HG02938 (cell line): ENCODE measurements around the gene SDHA.
"Not testable (repeated sequence)": the region's sequence is repeated elsewhere in the genome, so short reads cannot be mapped to it uniquely, and the experiment has no call there.

Experiments
- ATAC-seq: cut with Tn5 transposase; IDR thresholded peaks from one replicate; pipeline ENCODE4 v1.9.1; 2021; ENCODE audit warnings: mild to moderate bottlenecking, moderate library complexity; ENCODE audit not compliant: unreplicated experiment

SDHA gene

GRCh38 chr5:196350-196749 lies 21.8 kb upstream of the SDHA start:
- ATAC-seq: no peak

GRCh38 chr5:197031-197430 lies 21.1 kb upstream of the SDHA start:
- ATAC-seq: not testable (repeated sequence)

GRCh38 chr5:197892-198489 lies 20.1 kb upstream of the SDHA start:
- no peak for ATAC-seq

DNA sequence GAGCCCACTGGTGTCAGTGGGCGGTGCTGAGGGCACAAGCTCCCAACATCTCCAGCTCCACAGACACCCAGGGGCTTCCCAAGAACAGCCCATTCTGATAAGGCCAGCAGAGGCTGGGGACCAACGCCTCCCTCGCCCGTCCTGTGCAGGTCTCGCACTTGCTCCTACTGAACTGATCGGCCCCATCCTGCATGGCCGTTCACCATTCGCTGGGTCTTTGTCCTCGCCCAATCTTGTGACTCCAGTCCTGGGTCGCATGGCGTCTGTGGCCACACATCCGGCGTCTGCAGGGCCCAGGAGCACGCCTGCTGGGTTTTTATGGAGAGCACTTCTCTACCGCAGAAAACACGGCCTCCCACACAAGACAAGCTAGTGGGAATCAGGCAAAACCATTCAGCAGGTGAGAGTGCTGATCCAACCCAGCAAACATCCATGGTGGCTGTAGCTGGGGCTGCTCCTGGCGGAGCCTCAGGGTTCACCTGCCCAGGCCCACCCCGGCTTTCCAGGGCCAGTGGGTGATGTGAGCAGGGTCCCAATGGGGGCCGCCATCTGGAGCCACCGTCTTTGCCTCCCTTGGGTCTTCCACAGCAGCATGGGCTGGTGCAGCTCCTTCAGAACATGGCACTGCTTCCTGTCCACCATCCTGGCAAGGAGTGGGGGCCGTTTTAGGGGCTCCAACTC lies 19.5 kb upstream of the SDHA start:
- no peak for ATAC-seq

DNA sequence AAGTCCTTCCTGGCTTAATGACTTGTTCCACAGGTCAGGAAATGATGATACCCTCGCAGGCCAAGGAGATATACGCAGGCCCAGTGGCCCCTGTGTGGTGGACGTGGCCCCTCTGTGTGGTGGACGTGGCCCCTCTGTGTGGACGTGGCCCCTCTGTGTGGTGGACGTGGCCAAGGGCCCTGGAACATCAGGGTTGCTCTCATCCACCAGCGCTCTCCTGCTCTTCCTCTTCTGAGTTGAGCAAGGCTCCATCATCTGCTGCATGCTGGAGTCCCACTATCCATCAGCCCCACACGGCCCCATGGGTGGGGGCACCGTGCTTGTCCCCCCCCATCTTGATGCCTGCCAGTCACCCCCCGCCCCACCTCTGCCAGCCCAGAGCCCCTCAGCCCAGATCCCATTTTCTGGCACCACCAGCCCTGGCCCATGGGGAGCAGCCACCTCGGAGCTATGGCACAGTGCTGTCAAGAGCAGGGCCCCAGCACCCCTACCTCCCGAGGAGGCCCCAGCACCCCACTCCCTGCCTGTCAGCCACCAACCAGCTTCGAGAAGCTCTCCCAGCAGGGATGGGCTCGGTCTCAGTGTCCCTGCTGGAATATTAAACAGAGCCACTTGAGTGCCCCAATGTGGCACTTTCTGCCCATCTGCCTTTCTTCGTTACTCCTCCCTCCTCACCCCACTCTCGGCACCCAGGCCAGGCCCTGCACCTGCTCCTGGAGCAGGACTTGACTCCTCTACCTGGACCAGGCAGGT lies 18.7 kb upstream of the SDHA start:
- no peak for ATAC-seq

- ATAC-seq: no peak
These were observed 18.0 kb upstream of the SDHA start for GRCh38 chr5:199950-200645.

GRCh38 chr5:200985-201384 lies 17.1 kb upstream of the SDHA start:
- ATAC-seq: no peak

DNA sequence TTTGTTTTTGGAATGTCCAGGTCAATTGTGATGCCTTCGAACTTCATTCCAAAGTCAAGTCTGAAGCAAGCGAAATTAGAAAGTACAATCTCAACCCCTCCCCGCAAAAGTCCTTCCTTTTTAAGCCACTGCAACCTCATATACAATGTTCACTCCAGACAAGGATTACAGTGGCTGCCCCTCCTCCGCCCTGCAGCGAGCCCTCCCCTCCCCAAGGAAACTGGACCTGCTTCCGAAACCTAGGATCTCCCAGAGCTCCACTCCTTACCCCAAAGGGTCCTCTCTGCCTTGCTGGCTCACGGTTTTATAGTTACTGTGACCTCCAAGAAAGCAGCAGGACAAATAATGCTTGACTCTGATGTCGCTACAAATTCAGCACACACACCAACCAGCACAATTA lies 16.4 kb upstream of the SDHA start:
- ATAC-seq: no peak

DNA sequence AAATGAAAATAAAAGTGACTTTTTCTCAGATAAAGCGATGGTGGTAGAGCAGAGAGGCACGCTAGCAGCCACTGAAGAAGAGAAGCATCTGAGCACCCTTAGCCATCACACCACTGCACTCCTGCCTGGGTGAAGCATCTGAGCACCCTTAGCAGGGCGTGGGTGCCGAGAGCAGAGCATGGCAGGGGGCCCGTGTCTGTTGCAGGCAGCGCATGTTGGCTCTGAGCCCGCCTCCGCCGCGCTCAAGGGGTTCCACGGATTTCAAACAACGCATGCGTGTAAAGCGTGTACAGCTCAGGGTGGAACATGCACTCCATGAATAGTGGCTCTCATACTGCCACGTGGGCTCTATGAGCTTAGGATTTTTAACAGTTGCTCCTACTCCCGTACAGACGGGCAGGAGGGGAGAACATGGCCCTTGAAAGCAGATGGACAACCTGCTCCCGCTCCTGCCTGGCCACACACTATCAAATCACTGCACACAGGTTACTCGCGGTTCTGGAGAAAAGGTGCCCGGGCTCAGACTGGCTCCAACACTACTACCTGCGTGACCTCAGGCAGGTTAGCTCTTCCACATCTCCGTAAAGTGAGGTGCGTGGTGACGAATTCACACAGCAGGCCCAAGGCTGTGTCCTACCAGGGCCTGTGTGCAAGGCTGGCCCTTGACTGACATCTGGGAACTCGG lies 14.7 kb upstream of the SDHA start:
- ATAC-seq: no peak

DNA sequence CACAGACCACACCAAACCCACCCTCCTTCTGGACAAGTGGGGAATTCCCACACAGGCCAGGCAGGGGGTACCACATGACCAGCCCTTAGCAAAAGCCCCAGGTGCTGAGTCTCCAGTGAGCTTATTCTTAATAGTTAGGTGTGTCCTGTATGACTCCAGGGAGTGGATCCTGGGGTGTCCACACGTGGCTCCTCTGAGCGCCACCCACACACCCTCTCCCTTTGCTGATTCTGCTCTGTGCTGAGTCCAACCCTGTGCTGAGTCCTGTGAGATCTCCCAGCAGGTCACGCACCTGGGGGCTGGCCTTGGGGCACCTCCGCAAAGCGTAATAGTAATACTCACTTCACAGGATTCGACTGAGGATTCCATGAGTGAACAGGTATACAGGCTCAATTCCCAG lies 14.1 kb upstream of the SDHA start:
- no peak for ATAC-seq

GRCh38 chr5:204462-204861 lies 13.7 kb upstream of the SDHA start:
- ATAC-seq: no peak

- no peak for ATAC-seq
These were observed 13.0 kb upstream of the SDHA start for GRCh38 chr5:204966-205670.

DNA sequence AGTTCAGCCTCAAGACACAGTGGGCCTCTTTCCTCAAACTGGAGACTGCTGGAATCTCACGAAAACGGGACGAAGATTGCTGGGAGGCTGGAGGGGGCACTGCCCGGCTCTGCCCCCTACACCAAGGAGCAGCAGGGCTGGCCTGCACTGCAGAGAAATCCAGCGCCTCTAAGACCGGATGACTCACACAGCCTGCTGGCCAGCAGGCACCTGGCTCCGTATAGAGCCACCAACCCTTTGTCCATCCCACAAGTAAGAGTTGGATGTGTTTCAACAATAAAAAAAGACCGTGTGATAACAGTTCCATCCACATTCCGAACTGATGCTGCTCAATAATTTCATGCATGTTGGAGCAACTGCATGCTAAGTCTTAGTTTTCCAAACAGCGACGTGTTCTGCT lies 11.7 kb upstream of the SDHA start:
- ATAC-seq: no peak

DNA sequence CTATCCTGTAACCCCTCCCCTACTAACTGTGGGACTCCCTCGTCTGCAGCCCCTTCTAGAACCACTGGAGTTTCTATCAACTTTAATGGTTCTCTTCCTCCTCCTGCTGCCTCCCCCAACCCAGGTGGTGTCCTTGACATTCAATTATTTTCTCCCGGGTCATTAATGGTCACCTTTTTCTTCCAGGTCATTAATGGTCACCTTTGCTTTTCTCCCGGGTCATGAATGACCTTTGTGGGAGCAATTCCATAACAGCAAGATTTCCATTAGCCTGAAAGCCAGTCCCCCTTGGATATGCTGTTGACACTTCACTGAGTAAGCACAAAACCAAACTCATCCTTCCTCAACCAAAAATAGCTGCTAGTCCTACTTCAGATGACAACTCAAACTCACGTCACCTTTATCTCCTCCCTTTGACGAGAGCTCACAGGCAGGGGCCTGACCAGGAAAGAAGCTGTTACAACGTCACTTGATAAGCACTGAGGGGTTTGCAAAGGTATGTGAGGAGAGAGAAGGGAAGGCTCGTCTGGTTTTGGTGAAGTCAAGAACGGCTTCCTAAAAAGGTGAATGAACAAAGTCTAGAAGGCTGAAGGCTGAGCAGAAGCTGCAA lies 11.1 kb upstream of the SDHA start:
- ATAC-seq: no peak

GRCh38 chr5:207599-207998 lies 10.5 kb upstream of the SDHA start:
- no peak for ATAC-seq

DNA sequence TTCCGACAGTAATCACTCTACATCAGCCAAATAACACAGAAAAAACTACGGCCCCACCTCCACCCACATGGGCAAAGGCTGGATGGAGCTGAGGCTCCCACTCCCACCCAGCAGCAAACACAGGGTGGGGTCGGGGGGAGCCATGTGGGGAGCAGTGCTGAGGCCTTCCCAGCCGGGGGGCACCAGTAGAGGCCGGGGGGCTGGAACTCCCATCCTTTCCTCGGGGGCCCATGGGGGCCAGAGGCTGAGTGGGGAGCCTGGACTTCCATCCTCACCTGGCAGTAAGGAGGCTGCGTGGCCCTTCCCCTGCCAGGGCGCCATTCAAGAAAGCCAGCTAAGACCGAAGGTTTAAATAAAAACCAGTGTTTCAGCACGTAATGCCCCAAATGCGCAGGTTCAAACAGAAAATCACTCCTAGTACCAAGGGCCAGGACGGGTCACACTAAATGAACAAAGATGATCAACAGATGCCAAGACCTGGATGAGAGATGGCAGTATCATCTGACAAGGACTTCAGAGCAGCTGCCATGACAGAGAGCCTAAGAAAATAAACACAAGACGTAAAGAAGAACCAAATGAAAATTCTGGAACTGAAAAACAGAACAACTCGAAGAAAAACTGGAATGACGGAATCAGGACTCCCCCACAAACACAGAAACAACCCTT lies 9.5 kb upstream of the SDHA start:
- ATAC-seq: no peak

- no peak for ATAC-seq
These were observed 4.2 kb upstream of the SDHA start for GRCh38 chr5:213803-214395.

- ATAC-seq: not testable (repeated sequence)
These were observed 2.9 kb upstream of the SDHA start for GRCh38 chr5:215256-215655.

- ATAC-seq: not testable (repeated sequence)
These were observed 2.0 kb upstream of the SDHA start for GRCh38 chr5:216076-216475.
